Thoracic aorta (tissue), 2 donors: Measurements from ENCODE around the gene GSTO2. TPM values are rescaled to one million over a fixed set of nuclear protein-coding genes. Genes with fewer than 3 reads are reported as not detected.

ENCODE experiments used
- ATAC-seq: fragments of 150-250 bp; one replicate; pipeline ENCODE4 v1.8.0; 2017; ENCODE audit warnings: low read depth; ENCODE audit not compliant: insufficient number of reproducible peaks, low FRiP score
- DNase-seq: peaks from one replicate; pipeline ENCODE4 v3.0.0-alpha.2; 2020; ENCODE audit warnings: low spot score
- H3K27ac ChIP-seq, 2 donors: fragments of 200-600 bp; sonication (generic); 1 replicate in 1 of 2; 2 replicates in 1 of 2; pipeline ENCODE4 v1.5.1; 2016; ENCODE audit warnings: mild to moderate bottlenecking in 2 of 2, moderate library complexity in 2 of 2
- H3K27me3 ChIP-seq: fragments of 200-600 bp; sonication (generic); replicated peaks from 2 replicates; pipeline ENCODE4 v1.6.0; 2016; ENCODE audit warnings: mild to moderate bottlenecking; ENCODE audit not compliant: insufficient read depth
- H3K36me3 ChIP-seq: fragments of 200-600 bp; sonication (generic); one replicate; pipeline ENCODE4 v1.5.1; 2016
- H3K4me1 ChIP-seq, 2 donors: fragments of 200-600 bp; sonication (generic); 1 replicate in 1 of 2; 2 replicates in 1 of 2; pipeline versions ENCODE4 v1.5.1 to v1.6.0; 2016; ENCODE audit warnings: low read depth in 2 of 2, mild to moderate bottlenecking in 1 of 2; ENCODE audit not compliant: control insufficient read depth in 1 of 2
- H3K4me3 ChIP-seq: fragments of 200-600 bp; sonication (generic); 2 replicates; pipeline ENCODE4 v1.5.1; 2016; ENCODE audit warnings: mild to moderate bottlenecking
- H3K9me3 ChIP-seq: fragments of 200-600 bp; sonication (generic); 2 replicates; pipeline ENCODE4 v1.5.1; 2016
- CTCF ChIP-seq: fragments of 200-600 bp; sonication (generic); IDR thresholded peaks from one replicate; pipeline ENCODE4 v1.5.1; 2019; ENCODE audit warnings: antibody characterized with exemption
- total RNA-seq, 2 donors: library from RNA; depleted of rRNA; stranded (reverse); fragments of >200 nt; gene quantifications; one replicate each; pipeline versions ENCODE4 v1.1.0 to v1.2.3, GENCODE V29; 2016

The GSTO2 gene
- total RNA-seq, 2 donors from 2014 or later = 2.8 to 3.0 TPM

GRCh38 chr10:104339469-104340110 lies 70.6 kb downstream of the GSTO2 start:
- ATAC-seq (peak; percentile 42), DNase-seq (no peak)
- Histone ChIP-seq H3K27ac (peak overlapping the region; percentile 99 to 100), H3K4me1 (peaks cover 22 to 30% of the 10 kb centered on the region in 2 donors), H3K4me3 (peak overlapping the region; percentile 99), H3K36me3 (no peaks in the 10 kb centered on the region), H3K9me3 (no peaks in the 10 kb centered on the region), H3K27me3 (no peaks in the 10 kb centered on the region)
- TF ChIP-seq CTCF = no peak

GRCh38 chr10:104340111-104340526 lies 71.1 kb downstream of the GSTO2 start:
- Histone ChIP-seq H3K4me1 (peaks cover 18 to 25% of the 10 kb centered on the region in 2 donors), H3K27ac (peak overlapping the region; percentile 99 to 100), H3K4me3 (peak overlapping the region; percentile 99), H3K27me3 (no peaks in the 10 kb centered on the region), H3K9me3 (no peaks in the 10 kb centered on the region), H3K36me3 (no peaks in the 10 kb centered on the region)
- TF ChIP-seq CTCF = no peak
- DNase-seq = no peak
- no peak for ATAC-seq

GRCh38 chr10:104340641-104341040 lies 71.7 kb downstream of the GSTO2 start:
- H3K4me1 ChIP-seq = peaks cover 13 to 20% of the 10 kb centered on the region in 2 donors
- no peak overlapping the region for H3K4me3 ChIP-seq
- H3K27ac ChIP-seq = peak overlapping the region; percentile 99 to 100
- TF ChIP-seq CTCF = no peak
- no peaks in the 10 kb centered on the region for H3K36me3 ChIP-seq
- no peaks in the 10 kb centered on the region for H3K27me3 ChIP-seq
- no peaks in the 10 kb centered on the region for H3K9me3 ChIP-seq
- ATAC-seq (no peak), DNase-seq (no peak)

- Histone ChIP-seq H3K36me3 (no peaks in the 10 kb centered on the region), H3K27me3 (no peaks in the 10 kb centered on the region), H3K9me3 (no peaks in the 10 kb centered on the region), H3K27ac (no peak overlapping the region), H3K4me1 (peaks cover 7 to 8% of the 10 kb centered on the region in 2 donors), H3K4me3 (no peak overlapping the region)
- no peak for TF ChIP-seq CTCF
- ATAC-seq (no peak), DNase-seq (no peak)
Measured at GRCh38 chr10:104342941-104343411, 74.0 kb downstream of the GSTO2 start.

GRCh38 chr10:104344219-104344618 lies 75.2 kb downstream of the GSTO2 start:
- Histone ChIP-seq H3K4me1 (peaks cover 7 to 10% of the 10 kb centered on the region in 2 donors), H3K9me3 (no peaks in the 10 kb centered on the region), H3K36me3 (no peaks in the 10 kb centered on the region), H3K27ac (no peak overlapping the region), H3K4me3 (no peak overlapping the region), H3K27me3 (no peaks in the 10 kb centered on the region)
- DNase-seq (no peak), ATAC-seq (no peak)
- TF ChIP-seq CTCF = no peak
